Middle frontal gyrus (tissue), 1 donor: ENCODE results near the gene MZT2B.
"Not testable (repeated sequence)": the region's sequence is repeated elsewhere in the genome, so short reads cannot be mapped to it uniquely, and the experiment has no call there.

ENCODE experiments used
- DNase-seq: peaks from one replicate; pipeline ENCODE4 v3.0.0-alpha.2; 2015; ENCODE audit warnings: low spot score; ENCODE audit errors: extremely low spot score

The MZT2B gene

DNA sequence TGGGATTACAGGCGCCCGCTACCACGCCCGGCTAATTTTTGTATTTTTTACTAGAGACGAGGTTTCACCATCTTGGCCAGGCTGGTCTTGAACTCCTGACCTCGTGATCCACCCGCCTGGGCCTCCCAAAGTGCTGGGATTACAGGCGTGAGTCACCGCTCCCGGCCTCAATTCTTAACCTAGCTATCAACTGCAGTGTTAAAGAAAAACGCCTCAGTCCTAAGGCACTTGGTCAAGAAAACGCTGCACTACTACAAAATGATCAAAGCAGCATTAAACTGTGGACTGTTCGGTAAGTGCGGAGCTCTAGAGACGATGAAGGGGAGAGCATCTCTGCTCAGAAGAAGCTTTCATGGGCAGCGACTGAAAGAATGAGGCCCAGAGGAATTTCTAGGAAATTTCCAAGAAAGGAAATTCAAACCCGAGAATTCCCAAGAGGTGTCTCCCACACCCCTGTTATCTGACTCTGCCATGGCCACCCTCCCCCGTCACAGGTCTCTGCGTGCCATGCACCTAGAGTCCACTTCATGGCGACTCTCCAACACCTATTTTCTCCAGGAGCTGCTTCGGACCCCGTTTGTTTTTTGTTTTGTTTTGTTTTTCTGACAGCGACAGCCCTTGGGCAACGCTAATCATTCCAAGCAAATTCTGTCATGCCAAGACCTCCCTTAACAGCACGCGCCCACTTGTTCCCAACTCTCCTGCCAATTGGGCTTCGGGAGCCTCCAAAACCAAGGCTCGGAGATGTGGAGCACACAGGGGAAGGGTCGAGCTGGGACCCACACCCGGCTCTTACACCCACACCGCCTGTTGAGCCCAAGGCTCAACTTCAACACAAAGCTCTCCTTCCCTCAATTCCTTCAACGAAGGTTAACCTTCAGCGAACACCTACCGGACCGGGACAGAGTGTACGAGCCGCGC, 1.4 kb upstream of the MZT2B start:
- not testable (repeated sequence) for DNase-seq

DNA sequence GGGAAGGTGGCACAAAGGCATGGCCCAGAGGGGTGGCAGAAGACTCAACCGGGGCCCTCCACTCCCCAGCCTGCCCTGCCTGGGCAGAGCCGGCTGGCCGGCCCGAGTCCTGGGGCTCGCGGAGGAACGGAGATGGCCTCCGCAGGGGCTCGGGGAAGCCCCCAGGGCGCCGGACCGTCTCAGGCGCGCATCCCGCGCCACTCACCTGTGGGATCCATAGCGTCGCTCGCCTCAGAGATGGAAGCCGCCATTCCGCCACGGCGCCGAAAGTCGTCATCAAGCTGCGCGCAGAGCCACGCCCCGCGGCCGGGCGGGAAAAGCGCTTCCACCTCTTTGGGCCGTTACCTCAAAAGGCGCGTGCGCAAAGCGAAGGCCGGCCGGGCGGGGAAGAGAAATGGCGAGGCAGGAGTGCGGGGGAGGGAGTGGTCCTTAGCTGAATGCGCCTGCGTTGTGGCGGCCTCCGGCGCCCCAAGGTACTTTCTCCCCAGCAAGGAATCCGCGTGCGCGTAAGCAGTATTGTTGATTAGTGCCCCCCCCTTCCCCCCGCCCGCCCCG, 660 bp upstream of the MZT2B start, which contains the start of gene SMPD4:
TSS of gene SMPD4 (minus strand) at position 278 of the 555 bp plus-strand sequence. CDS start 5,010 bp downstream, outside the sequence.
- DNase-seq = peak; percentile 91

DNA sequence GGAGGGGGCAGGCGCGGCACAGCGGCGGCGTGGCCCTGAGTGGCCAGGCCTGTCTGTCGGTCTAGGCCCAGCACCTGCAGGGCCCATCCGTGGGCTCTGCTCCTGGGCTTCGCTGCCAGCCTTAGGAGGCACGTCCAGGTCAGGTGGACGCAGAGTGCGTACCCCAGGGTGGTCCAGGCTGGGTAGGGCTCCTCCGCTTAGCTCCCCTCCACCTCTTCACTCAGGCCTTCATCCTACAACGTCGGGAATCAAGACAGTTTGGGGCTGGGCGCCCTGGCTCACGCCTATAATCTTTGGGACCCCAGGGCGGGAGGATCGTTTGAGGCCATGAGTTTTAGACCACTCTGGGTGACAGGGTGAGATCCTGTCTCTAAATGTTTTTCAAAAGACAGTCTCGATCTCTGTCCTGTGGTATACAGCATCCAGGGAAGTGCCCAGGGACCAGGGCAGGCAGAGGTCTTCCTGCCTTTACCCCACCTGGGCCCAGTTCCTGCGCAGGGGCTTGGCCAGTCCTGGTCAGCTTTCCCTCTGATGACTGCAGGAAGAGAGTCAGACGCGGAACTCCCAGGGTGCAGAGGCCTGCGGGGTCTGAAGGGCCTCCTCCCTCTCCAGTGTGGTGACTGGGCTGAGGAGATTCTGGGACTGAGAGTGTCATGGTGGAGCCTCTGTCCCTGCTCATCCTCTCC, 907 bp downstream of the MZT2B start:
- not testable (repeated sequence) for DNase-seq

DNA sequence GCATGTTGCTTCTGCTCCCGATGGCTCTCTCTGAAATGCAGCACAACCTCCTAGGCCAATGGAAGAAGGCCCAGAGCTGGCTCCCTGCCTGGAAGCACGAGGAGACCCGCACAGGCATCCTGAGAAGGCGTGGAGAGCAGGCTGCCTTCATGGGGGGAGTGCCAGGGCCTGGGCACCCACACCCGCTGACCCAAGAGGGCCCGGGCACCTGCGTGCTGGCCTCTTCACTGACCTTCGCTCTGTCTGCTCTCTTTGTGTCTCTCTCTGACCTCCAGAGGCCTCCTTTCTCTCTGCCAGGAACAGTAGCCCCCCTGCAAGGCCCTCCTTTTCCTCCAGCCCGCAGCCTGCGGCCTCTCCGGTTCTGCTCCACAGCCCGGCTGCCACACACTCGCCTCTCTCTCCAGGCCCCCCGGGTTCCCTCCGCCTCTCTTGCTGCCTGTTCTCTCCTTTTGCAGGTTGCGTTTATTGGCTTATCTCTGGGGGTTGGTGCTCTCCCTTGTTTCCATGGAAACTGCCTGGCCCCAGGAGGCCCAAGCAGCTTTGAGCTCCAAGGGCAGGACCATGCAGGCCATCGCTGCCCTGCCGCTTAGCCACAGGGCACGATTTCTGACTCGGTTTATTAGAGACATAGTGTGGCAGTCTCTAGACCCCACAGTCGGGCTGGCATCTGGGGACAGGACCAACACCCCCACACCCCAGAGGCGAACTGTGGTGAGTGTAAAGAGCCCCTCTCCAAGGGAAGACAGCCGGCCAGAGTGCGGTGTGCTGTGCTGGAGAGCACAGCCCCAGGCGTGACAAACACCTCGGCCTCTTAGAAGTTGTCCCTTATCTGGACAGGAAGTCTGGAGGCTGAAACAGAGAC, 1.7 kb downstream of the MZT2B start:
- no peak for DNase-seq

DNA sequence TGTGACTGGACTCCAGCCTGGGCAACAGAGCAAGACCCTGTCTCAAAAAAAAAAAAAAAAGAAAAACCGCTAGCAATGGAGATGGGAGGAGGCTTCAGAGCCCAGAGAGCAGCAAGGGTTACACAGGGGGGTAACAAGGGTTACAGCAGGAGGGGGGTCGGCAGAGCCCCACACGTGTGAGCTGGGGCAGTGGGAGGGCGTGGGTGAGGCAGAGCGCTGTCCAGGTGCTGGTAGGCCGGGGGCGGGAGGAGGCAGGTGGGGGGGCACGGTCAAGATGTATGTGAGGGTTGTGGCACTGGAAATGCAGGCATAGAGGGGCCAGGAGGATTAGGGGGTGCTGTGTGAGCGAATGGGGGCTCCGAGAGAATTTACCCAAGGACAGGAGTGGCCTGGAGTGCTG, 3.4 kb downstream of the MZT2B start:
- no peak for DNase-seq

DNA sequence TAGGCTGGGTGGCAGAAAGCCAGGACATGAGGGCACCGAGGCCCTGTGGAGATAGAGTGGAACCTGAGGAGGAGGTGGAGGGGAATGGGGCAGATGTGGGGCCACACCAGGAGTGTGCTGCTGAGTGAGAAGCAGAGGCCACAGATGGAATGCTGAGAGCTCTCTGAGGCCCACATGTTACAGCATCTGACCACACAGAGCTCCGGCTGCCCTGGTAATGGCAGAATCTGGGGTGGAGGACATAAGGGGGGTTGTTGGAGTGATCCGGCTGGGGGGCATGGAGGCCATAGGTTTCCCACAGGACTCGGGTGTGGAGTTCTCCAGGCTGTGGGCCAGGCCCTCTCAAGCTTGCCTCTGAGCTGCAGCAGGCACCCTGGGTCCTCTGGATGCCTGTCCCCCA, 3.8 kb downstream of the MZT2B start:
- no peak for DNase-seq

DNA sequence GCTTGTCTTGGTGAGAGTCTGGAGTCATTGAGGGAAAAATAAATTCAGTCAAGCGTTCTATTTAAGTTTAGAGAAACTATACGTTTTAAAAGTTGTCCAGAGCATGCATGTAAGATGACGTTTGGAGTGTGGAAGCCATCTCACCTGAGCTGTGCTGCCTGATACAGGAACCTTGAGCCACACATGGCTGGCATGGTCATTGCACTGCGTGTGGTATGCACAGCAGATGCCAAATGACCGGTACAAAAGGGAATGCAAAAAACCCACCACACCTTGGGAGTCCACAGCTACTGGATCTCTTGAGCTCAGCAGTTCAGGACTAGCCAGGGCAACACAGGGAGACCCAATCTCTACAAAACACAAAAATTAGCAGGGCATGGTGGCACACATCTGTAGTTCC, 4.3 kb downstream of the MZT2B start:
- DNase-seq = no peak

DNA sequence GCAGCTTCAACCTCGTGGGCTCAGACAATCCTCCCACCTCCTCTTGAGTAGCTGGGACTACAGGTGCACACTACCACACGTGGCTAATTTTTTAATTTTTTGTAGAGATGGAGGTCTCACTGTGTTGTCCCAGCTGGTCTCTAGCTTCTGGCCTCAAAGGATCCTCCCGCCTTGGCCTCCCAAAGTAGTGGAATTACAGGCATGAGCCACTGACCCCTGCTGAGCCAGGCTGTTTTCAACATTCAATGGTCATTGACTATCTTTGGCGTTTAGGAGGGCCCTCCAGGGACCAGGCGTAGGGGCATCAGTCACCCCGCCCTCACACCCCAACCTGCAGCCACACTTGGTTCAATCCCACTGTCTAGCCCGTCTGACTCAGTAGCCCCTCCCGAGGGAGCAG, 5.2 kb downstream of the MZT2B start:
- no peak for DNase-seq

DNA sequence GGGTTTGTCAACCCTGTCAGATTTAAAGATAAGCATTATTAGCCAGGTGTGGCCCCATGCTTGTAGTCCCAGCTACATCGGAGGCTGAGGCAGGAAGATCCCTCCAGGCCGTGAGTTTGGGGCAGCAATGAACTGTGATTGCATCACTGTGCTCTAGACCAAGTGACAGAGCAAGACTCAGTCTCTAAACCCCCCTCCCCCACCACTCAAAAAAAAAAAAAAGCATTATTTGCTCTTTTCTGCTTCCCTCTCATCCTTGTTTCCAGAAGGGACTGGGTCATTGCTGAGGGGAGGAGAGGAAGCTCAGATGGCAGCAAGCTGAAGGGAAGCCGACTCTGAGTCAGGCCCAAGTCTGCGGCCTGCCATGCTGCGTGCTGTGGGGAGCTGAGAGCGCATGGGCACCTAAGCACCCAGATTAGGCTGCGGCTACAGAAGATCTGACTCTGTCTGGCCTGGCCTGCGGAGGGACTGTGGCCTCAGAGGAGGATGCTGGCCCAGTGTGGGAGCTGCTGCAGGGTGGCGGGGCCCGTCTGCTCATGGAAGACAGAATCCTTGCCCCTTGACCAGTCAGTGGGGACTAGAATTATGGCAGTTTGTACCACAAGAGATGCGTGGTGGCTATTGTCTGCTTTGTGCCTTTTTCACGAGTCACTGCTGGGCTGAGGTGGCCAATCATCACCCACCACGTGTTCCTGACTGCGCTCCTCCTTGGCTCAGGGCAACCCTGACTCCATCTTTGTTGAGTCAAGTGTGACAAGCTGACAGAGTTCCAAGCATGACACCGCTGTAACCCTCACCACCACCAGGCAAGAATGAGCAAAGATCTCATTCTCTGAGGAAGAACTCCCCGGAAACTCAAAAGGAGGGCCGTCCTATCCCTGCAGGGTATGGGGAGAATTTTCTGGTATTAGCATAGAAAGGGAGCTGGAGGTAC, 6.1 kb downstream of the MZT2B start:
- DNase-seq = not testable (repeated sequence)

DNA sequence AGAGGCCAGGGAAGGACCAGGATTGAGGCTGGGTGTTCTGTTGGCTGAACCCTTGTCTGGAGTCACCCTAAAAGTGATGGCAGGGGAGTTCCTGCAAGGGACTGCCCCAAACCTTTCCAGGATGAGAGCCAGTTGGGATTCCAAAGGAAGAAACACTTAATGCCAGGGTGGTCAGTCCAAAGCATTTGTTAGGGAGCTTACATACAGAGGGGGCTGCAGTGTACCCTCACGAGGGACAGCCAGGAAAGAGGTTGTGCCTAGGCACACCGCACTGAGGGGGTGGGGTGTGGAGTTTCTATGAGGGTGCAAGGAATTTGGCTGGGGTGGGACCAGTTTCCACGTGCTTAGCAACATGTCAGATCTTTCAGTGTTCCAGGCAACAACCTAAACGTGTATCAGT, 6.9 kb downstream of the MZT2B start:
- DNase-seq = not testable (repeated sequence)

DNA sequence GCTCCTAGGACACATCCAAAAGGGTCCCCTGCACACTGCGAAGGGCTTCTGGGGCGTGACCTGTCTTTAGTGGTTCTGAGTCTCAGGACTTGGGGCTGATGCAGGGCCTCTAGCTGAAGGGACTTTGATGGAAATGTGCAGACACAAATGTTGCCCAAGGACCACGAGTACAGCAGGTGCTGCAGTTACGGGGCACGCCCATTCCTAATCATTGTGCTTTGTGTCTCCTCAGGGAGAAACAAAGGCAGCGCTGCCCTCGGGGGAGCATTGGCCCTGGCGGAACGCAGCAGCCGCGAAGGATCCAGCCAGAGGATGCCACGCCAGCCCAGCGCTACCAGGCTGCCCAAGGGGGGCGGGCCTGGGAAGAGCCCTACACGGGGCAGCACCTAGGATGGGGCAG, 8.2 kb downstream of the MZT2B start:
- no peak for DNase-seq

DNA sequence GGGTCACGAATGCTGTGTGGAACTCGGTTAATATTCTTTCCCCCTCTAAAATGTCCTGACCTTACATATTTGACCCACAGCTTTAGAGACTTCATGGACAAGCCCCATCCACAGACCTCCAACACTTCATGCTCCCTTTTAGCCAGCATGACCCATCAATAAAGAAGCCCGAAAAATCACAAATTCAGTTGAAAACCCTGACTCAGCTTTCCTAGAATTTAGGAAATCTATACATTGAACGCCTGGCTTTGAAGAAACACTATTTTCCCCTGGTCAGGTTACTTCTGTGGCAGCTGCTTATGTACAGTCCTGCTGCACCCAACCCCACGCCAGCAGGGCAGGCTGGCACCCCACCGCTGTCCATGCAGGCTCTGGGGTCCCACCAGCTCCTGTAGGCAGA, 9.3 kb downstream of the MZT2B start:
- not testable (repeated sequence) for DNase-seq

DNA sequence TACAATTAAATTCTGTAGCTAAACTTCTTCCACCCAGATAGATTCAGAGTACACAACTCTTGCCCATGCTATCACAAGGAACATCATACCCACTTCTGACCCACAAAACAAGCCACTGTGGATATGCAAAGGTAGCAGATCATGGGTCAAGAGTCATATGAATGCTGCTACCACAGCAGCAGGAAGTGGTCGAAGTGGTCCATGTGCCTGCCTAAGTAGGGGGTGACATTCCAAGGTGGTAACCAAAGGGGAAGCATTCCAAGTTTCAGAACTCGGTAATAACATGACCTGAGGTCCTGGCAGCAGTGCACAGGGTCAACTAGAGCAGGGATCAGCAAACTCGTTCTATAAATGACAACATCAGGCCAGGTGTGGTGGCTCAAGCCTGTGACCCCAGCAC, 10.4 kb downstream of the MZT2B start:
- not testable (repeated sequence) for DNase-seq

DNA sequence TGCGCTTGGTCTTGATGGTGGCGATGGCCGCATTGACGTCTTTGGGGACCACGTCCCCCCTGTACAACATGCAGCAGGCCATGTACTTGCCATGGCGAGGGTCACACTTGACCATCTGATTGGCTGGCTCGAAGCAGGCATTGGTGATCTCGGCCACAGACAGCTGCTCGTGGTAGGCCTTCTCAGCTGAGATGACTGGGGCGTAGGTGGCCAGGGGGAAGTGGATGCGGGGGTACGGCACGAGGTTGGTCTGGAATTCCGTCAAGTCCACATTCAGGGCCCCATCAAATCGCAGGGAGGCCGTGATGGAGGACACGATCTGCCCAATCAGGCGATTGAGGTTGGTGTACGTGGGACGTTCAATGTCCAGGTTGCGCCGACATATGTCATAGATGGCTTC, 11.8 kb downstream of the MZT2B start:
- not testable (repeated sequence) for DNase-seq

DNA sequence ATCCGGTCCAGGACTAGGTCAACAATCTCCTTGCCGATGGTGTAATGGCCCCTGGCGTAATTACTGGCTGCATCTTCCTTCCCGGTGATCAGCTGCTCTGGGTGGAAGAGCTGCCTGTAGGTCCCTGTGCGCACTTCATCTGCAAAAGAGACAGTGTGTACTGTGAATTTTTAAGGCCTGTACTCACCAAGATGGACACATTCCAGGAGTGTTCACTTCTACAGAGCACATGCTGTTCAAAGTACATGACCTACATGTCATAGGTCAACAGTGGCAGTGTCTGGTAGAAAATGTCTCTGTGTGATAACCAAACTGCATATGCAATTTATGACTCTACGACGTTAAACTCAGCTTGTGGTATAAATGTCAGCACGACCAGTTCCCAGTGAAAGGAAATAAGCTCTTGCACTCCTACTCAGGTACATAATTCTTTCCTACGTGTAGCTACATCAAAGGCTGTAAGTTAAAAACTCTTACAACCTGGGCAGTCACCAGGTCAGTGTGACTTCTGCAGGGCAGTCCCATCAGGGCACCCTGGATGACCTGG, 13.1 kb downstream of the MZT2B start:
- DNase-seq = not testable (repeated sequence)

DNA sequence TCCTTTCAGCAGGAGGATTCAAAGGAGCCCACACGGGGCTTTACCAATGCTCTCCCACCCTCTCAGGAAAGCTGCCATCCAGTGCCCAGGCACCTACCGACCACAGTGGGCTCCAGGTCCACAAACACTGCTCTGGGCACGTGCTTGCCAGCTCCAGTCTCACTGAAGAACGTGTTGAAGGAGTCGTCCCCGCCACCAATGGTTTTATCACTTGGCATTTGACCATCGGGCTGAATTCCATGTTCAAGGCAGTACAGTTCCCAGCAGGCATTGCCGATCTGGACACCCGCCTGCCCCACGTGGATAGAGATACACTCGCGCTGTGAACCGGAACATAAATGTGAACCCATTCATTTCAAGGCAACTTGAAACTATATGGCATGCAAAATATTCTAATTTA, 14.0 kb downstream of the MZT2B start:
- DNase-seq = not testable (repeated sequence)

DNA sequence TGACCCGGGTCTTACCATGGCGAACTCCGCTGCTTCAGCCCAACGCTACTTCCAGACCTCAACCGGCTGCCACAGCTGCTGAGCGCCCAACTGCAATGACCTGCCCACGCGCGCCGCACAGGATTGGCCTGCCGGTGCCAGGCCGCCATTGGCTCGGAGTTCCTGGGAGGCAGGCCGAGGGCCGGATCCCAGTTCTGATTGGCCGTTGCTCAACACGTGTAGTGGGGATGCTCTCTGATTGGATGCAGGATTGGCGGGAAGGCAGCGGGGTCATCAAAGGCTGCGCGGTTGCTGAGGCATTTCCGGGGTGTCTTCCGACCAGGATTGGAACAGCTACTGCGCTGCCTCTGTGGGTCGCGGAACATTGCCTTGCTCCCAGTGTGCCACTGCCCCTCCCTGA, 16.3 kb downstream of the MZT2B start, which contains the start of gene TUBA3E:
TSS of gene TUBA3E (minus strand) at position 97 of the 400 bp plus-strand sequence. CDS start at position 18, 79 bp downstream.
- DNase-seq = no peak

DNA sequence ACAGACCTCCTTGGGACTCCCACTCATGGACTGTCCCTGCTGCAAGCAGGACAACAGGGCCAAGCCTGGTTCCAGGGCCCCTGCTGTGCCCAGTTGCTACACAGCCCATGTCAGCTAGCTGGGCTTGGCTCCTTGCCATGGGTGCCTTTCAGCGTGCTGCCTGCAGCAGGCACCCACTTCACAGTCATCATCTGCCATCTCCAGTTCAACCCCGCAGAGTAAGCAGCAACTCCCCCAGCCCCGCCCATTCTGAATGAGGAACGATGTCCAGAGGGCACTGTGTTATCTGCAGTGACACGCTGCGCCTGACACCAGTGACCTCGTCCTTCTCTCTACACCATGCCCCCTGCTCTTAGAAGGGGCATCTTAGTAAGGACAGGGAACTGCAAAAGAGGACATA, 20.5 kb downstream of the MZT2B start:
- not testable (repeated sequence) for DNase-seq

DNA sequence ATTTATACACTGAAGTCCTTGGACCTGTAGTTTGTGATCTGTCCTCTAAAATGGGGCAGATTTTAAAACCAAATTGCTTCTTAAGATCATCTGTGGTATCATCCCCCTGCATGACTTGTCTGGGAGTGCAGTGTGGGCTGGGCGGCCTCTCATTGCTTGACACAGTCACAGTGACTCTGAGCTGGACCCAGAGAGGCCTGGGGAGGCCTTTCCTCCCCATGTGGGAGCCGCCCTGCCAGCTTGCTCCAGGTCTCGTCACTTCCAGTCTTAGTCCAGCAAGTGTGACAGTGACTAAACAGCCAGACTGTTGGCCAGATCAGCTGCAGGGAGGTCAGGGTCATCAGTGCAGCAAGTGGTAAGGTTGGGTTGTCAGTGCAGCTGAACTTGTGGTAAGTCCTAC, 21.1 kb downstream of the MZT2B start:
- not testable (repeated sequence) for DNase-seq

DNA sequence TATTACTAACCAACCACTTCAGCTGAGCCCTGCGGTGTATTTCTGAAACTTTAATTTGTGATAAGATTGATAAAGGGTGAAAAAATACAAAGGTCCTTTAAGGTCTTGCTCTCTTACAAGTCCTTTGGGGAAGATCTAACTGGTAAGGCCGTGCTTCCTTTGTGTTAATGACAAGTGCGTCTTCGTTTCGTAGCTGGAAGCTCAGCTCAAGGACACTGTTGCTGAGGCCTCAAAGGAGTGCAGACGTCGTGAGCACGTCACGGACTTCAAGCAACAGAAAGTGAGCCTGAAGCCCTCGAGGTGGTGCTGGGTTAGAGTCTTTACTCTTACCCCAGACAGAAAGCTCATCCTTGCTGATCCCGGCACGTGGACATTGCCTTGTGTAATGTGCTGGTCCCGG, 25.0 kb downstream of the MZT2B start:
- not testable (repeated sequence) for DNase-seq
